ENCODE data around the gene MCRIP2.

GRCh38 chr16:629185-629832 is 12.3 kb upstream of the MCRIP2 start:
- TF ChIP-seq CTCF (conservative IDR thresholded peaks at IDR 0.05; ENCODE audit: low read depth, low read length) (no peak), EZH2 (IDR thresholded peaks at IDR 0.05; ENCODE audit: borderline replicate concordance, low read depth, low read length, poor library complexity, severe bottlenecking) (no peak)

Measured in A673 (cell line).